Esophagus squamous epithelium (tissue), 5 donors: ENCODE results near the gene NEK1. TPM values are rescaled to one million over a fixed set of nuclear protein-coding genes. Genes with fewer than 3 reads are reported as not detected.

ENCODE experiments used
- DNase-seq: peaks from one replicate; lab custom pipeline; 2025; lab: John Stamatoyannopoulos, UW
- H3K27ac ChIP-seq, 4 donors: fragments of 200-600 bp; sonication (generic); one replicate each; pipeline ENCODE4 v1.5.1; 2016 to 2019; ENCODE audit warnings: mild to moderate bottlenecking in 1 of 4
- H3K27me3 ChIP-seq, 4 donors: fragments of 200-600 bp; sonication (generic); 1 replicate in 3 of 4; 2 replicates in 1 of 4; pipeline versions ENCODE4 v1.5.1 to v1.6.0; 2017 to 2021; ENCODE audit warnings: antibody characterized with exemption in 1 of 4
- H3K36me3 ChIP-seq, 3 donors: fragments of 200-600 bp; sonication (generic); one replicate each; pipeline ENCODE4 v1.5.1; 2016 to 2019
- H3K4me1 ChIP-seq, 3 donors: fragments of 200-600 bp; sonication (generic); one replicate each; pipeline ENCODE4 v1.5.1; 2017 to 2019
- H3K4me3 ChIP-seq, 4 donors: fragments of 200-600 bp; sonication (generic); 1 replicate in 3 of 4; 2 replicates in 1 of 4; pipeline ENCODE4 v1.5.1; 2016 to 2019; ENCODE audit warnings: mild to moderate bottlenecking in 2 of 4, moderate library complexity in 1 of 4
- H3K9me3 ChIP-seq, 3 donors: fragments of 200-600 bp; sonication (generic); one replicate each; pipeline ENCODE4 v1.5.1; 2016 to 2019
- POLR2A ChIP-seq, 4 donors: fragments of 450-650 bp; IDR thresholded peaks; one replicate each; pipeline ENCODE4 v1.6.1; 2017; ENCODE audit warnings: antibody characterized with exemption in 4 of 4, mild to moderate bottlenecking in 4 of 4, moderate library complexity in 3 of 4
- WGBS, 2 donors: methylation state at CpG; one replicate each; pipeline ENCODE4 v1.1.5; 2018; 5-methylcytosine and 5-hydroxymethylcytosine counted together
- intact Hi-C: fragments of 100-400 bp; cut with DNase I; formaldehyde crosslinking; loops from one replicate; pipeline ENCODE4 v1.15.0; 2022
- total RNA-seq, 4 donors: library from RNA; depleted of rRNA; stranded (reverse); fragments of >200 nt; gene quantifications; one replicate each; pipeline ENCODE4 v1.1.0, GENCODE V29; 2016
- TF ChIP-seq, protein P1 (sequence below), 6 experiments: fragments of 450-650 bp in 4 of 6; fragments of 200-600 bp in 2 of 6; sonication (generic) in 2 of 6; IDR thresholded peaks; one replicate each; pipeline ENCODE4 v1.5.1; 2016 to 2019; ENCODE audit warnings: antibody characterized with exemption in 6 of 6, mild to moderate bottlenecking in 4 of 6, moderate library complexity in 4 of 6
- donor health status: DM: yes; HTN: yes; CAD: no.

Gene NEK1
- total RNA-seq, 4 donors from 2014 or later, result 3.8 to 12.0 (median 7.5) TPM

DNA sequence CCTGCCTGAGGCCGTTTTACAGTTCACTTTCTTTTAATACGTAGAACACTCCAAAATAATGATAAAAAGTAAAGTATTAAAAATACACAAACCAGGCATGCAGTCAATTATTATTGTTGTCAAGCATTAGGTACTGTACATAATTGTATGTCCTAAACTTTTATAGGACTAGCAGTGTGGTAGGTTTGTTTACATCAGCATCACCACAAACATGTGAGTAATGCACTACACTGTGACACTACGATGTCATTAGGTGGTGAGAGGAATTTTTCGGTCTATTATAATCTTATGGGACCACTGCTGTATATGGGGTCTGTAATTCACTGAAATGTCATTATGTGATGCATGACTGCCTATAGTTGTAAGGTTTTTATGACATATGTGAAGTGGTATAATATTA, 192.1 kb downstream of the NEK1 start:
- 84 to 96% methylated on average over 4 of the region's 4 CpGs for whole genome bisulfite sequencing, 2 donors
- H3K27ac ChIP-seq, result no peak overlapping the region
- peaks cover 0 to 34% (median 0%) of the 10 kb centered on the region in 3 donors for H3K36me3 ChIP-seq
- no peak for DNase-seq
- no peaks in the 10 kb centered on the region for H3K9me3 ChIP-seq
- H3K27me3 ChIP-seq, result no peaks in the 10 kb centered on the region
- intact Hi-C loops, result no loop called here
- TF ChIP-seq, protein P1, sequence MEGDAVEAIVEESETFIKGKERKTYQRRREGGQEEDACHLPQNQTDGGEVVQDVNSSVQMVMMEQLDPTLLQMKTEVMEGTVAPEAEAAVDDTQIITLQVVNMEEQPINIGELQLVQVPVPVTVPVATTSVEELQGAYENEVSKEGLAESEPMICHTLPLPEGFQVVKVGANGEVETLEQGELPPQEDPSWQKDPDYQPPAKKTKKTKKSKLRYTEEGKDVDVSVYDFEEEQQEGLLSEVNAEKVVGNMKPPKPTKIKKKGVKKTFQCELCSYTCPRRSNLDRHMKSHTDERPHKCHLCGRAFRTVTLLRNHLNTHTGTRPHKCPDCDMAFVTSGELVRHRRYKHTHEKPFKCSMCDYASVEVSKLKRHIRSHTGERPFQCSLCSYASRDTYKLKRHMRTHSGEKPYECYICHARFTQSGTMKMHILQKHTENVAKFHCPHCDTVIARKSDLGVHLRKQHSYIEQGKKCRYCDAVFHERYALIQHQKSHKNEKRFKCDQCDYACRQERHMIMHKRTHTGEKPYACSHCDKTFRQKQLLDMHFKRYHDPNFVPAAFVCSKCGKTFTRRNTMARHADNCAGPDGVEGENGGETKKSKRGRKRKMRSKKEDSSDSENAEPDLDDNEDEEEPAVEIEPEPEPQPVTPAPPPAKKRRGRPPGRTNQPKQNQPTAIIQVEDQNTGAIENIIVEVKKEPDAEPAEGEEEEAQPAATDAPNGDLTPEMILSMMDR (IDR thresholded peaks at IDR 0.05), result no peak
- no peak for TF ChIP-seq POLR2A (IDR thresholded peaks at IDR 0.05)
- no peaks in the 10 kb centered on the region for H3K4me1 ChIP-seq
- no peak overlapping the region for H3K4me3 ChIP-seq

DNA sequence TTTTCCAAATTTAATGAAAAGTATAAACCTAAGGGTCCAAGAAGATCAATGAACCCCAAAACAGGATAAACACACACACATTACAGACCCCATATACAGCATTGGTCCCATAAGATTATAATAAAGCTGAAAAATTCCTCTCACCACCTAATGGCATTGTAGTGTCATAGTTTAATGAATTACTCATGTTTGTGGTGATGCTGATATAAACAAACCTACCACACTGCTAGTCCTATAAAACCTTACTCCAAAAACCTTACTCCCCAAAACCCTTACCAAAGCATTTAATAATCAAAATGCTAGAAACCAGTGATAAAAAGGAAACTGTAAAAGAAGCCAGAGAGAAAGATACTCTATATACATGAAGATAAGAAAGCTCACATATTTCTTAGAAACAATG, 193.5 kb downstream of the NEK1 start:
- Histone ChIP-seq H3K36me3 (peaks cover 0 to 19% (median 0%) of the 10 kb centered on the region in 3 donors), H3K4me1 (no peaks in the 10 kb centered on the region), H3K27ac (no peak overlapping the region), H3K9me3 (no peaks in the 10 kb centered on the region), H3K4me3 (no peak overlapping the region), H3K27me3 (no peaks in the 10 kb centered on the region)
- no peak for TF ChIP-seq POLR2A (IDR thresholded peaks at IDR 0.05)
- TF ChIP-seq, protein P1 (IDR thresholded peaks at IDR 0.05), result no peak
- DNase-seq, result no peak
- intact Hi-C loops, result no loop called here

DNA sequence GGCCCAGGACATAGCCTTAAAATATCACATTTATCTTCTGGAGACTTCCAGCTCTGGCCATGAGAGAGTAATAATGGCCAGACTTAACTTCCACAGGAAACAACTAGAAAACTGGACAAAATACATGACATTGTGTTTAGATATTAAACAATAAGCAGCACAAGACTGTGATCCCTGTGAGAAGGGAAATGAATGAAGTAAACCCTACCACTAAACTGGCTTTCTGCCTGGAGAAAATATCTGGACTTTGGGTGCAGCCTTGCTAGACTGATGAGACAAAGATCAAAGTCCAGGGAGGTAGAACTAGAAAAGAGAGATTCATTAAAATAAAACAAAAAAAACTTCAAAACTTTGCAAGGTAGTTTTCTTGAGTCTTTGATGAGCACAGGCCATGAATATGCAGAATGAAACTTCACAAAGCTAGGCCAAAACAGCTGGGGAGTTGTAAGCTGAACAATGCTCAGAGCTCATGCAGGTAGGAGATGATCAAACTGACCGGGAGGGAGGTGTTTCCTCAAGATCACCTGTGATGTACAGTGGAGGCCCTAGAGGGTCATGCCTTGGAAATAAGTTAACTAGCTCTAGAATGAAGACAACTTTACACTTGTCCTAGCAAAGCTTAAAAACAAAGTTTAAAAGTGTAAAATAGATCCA, 194.6 kb downstream of the NEK1 start:
- peaks cover 0 to 11% (median 0%) of the 10 kb centered on the region in 3 donors for H3K36me3 ChIP-seq
- H3K9me3 ChIP-seq, result no peaks in the 10 kb centered on the region
- H3K4me1 ChIP-seq, result peaks cover 0 to under 1% (median 0%) of the 10 kb centered on the region in 3 donors
- WGBS, 2 donors, result 89 to 100% methylated on average over 1 of the region's 1 CpG
- intact Hi-C loops, result no loop called here
- H3K4me3 ChIP-seq, result no peak overlapping the region
- H3K27me3 ChIP-seq, result no peaks in the 10 kb centered on the region
- TF ChIP-seq, protein P1 (IDR thresholded peaks at IDR 0.05), result no peak
- TF ChIP-seq POLR2A (IDR thresholded peaks at IDR 0.05), result no peak
- H3K27ac ChIP-seq, result no peak overlapping the region
- DNase-seq, result no peak

DNA sequence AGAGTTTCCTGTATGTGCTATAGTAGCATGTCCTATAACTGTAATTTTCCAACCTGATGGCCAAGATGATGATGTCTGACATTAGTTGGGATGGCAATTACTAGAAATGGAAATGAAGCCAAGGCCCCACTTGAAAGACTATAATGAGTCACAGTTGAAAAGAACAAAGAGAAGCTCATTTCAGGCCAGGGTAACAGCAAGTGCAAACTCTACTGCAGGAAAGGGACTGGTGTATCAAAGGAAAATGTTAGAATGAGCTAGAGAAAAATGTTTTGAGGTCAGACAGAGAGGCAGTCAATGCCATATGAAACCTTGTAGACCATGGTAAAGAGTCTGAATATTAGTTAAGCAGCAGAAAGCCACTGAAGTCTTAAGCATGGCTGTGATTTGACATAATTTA, 195.4 kb downstream of the NEK1 start:
- Histone ChIP-seq H3K27ac (no peak overlapping the region), H3K27me3 (no peaks in the 10 kb centered on the region), H3K9me3 (no peaks in the 10 kb centered on the region), H3K4me1 (peaks cover 0 to 8% (median 5%) of the 10 kb centered on the region in 3 donors), H3K4me3 (no peak overlapping the region), H3K36me3 (peaks cover 0 to 7% (median 0%) of the 10 kb centered on the region in 3 donors)
- TF ChIP-seq, protein P1 (IDR thresholded peaks at IDR 0.05), result no peak
- no peak for TF ChIP-seq POLR2A (IDR thresholded peaks at IDR 0.05)
- no peak for DNase-seq
- intact Hi-C loops, result no loop called here

DNA sequence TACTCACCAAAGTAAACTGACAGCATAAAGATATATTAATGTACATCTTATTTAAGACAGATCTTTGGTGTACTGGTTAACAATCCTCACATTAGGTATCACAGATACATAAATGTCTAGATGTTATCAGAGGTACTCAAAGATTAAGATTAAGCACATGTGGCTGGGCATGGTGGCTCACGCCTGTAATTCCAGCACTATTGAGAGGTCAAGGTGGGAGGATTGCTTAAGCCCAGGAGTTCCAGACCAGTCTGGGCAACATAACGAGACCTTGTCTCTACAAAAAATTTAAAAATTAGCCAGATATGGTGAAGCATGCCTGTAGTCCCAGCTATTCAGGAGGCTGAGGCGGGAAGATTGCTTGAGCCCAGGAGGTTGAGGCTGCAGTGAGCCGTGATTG, 195.9 kb downstream of the NEK1 start:
- TF ChIP-seq POLR2A (IDR thresholded peaks at IDR 0.05), result no peak
- TF ChIP-seq, protein P1 (IDR thresholded peaks at IDR 0.05), result no peak
- peaks cover 0 to 1% (median 0%) of the 10 kb centered on the region in 3 donors for H3K36me3 ChIP-seq
- H3K4me1 ChIP-seq, result peaks cover 0 to 14% (median 9%) of the 10 kb centered on the region in 3 donors
- H3K27ac ChIP-seq, result no peak overlapping the region
- H3K27me3 ChIP-seq, result no peaks in the 10 kb centered on the region
- intact Hi-C loops, result no loop called here
- no peak for DNase-seq
- no peak overlapping the region for H3K4me3 ChIP-seq
- H3K9me3 ChIP-seq, result no peaks in the 10 kb centered on the region
- 94 to 100% methylated on average over 4 of the region's 4 CpGs for WGBS, 2 donors
